K562 treated with DMSO at 1 percent for 4 hours (cell line): Measurements from ENCODE around the gene MCM10. TPM values are rescaled to one million over a fixed set of nuclear protein-coding genes. Genes with fewer than 3 reads are reported as not detected.

Experiments
- total RNA-seq: library from RNA; unstranded; fragments of 300-600 nt; gene quantifications from 2 replicates; pipeline ENCODE4 v1.2.3, GENCODE V29; 2022; ENCODE audit not compliant: insufficient read depth

MCM10 gene
- 12.2 and 14.1 TPM in 2 replicates for total RNA-seq

DNA sequence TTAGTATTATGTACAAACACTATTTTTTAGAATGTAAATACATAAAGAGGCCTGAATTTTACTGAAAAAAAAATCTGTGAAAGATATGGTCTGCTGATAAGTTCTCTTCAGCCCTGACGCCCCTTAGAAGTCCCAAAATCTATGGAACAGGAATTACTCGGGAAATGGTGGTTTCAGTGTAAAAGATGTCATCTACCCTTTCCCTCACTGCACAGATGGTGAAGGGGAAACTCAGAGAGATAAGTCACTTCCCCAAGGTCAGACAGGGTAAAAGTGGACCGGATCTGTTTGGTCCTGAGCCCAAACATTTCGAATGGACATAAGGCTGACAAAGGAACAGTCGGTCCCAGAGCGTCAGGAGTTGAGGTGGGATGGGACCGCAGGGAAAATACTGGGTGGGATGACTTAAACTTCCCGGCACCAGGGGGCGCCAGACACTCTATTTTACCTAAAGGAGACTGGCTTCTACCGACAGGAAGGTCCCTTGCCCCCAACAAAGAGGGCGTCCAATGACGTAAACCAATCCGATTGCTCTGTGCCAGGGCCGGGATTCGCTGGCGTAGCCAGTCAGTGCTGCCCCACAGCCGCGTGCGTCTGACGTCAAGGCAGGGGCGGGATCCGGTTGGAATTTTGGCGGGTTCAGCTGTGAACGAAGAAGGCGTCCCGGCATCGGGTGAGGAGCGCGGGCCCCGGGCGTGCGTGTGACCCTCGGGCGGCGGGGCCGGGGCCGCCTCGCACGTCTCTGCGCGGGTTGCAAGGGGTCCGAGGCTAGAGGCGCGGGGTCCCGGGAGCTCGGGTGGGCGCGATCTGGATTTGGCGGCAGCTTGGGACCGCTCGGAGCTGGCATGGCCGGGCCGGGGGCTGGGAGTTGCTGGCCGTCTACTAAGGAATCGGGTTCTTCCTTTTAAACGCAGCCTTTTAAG, at the start of gene MCM10:
Gene MCM10 (plus strand): TSS at position 625 of the 923 bp plus-strand sequence. CDS start 2,645 bp downstream, outside the sequence.

DNA sequence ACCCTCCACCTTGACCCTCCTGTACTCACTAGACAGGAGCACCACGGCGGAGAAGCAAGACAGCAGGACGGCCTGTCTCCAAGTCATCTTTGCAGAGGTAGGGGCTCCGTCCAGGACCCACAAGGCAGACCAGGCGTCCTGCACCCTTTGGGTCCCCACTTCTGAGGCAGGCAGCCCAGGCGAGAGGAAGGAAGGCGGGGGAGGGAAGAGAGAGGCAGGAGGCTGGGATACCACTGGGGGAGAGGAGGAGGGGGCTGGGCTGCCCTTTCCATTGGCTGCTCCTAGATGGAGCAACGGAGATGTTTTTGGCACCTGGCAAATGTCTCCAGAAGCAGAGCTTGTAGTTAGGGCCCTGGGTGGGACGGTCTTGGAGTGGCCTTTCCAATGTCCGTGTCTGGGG, 72.8 kb downstream of the MCM10 start, which contains the start of gene UCMA:
Gene UCMA (minus strand): TSS at position 203 of the 400 bp plus-strand sequence. CDS start 116 bp downstream, at position 87.

Other genes starting within 250 kb of the MCM10 start
- gene CCDC3, start 159.8 kb upstream of the MCM10 start, total RNA-seq: not detected in 2 replicates
- 20.6 and 22.8 TPM in 2 replicates for gene OPTN, start 61.4 kb upstream of the MCM10 start, total RNA-seq
- not detected in 2 replicates for gene UCMA, start 72.8 kb downstream of the MCM10 start, total RNA-seq
- gene PHYH, start 138.5 kb downstream of the MCM10 start, total RNA-seq: 6.8 and 7.0 TPM in 2 replicates
- 17.4 and 30.2 TPM in 2 replicates for gene SEPHS1, start 186.7 kb downstream of the MCM10 start, total RNA-seq